Eye (tissue), 1 donor: ENCODE results near the gene PGA4.
"Not testable (repeated sequence)": the region's sequence is repeated elsewhere in the genome, so short reads cannot be mapped to it uniquely, and the experiment has no call there.

Experiments used
- DNase-seq: peaks from one replicate; pipeline ENCODE4 v3.0.0-alpha.2; 2015

The PGA4 gene

GRCh38 chr11:61222047-61222446 lies at the start of gene PGA4:
PGA4 (plus strand) TSS chr11:61222347; CDS start chr11:61222401, 54 bp downstream.
- not testable (repeated sequence) for DNase-seq

GRCh38 chr11:61172356-61172755 lies 49.8 kb upstream of the PGA4 start:
- DNase-seq = no peak

- no peak for DNase-seq
These were observed 49.3 kb upstream of the PGA4 start for GRCh38 chr11:61172888-61173287.

GRCh38 chr11:61173456-61173855 lies 48.7 kb upstream of the PGA4 start:
- DNase-seq = no peak

- no peak for DNase-seq
These were observed 47.9 kb upstream of the PGA4 start for GRCh38 chr11:61174273-61174672.

GRCh38 chr11:61174949-61175348 lies 47.2 kb upstream of the PGA4 start:
- no peak for DNase-seq

- DNase-seq = no peak
These were observed 45.7 kb upstream of the PGA4 start for GRCh38 chr11:61176446-61176845.

- DNase-seq = not testable (repeated sequence)
These were observed 41.9 kb upstream of the PGA4 start for GRCh38 chr11:61180205-61180604.

- no peak for DNase-seq
These were observed 40.7 kb upstream of the PGA4 start for GRCh38 chr11:61181489-61181888.

GRCh38 chr11:61183645-61184044 lies 38.5 kb upstream of the PGA4 start:
- DNase-seq = no peak

GRCh38 chr11:61186504-61186903 lies 35.6 kb upstream of the PGA4 start:
- no peak for DNase-seq

GRCh38 chr11:61187505-61188130 lies 34.5 kb upstream of the PGA4 start:
- DNase-seq = peak; percentile 96

- no peak for DNase-seq
These were observed 32.2 kb upstream of the PGA4 start for GRCh38 chr11:61189933-61190332.

GRCh38 chr11:61193596-61193995 lies 28.6 kb upstream of the PGA4 start:
- DNase-seq = no peak

GRCh38 chr11:61194169-61194671 lies 27.9 kb upstream of the PGA4 start:
- no peak for DNase-seq

GRCh38 chr11:61194981-61195695 lies 27.0 kb upstream of the PGA4 start:
- no peak for DNase-seq

GRCh38 chr11:61195719-61196118 lies 26.4 kb upstream of the PGA4 start:
- no peak for DNase-seq

- peak; percentile 56 for DNase-seq
These were observed 23.8 kb upstream of the PGA4 start for GRCh38 chr11:61198361-61198760.

- DNase-seq = no peak
These were observed 23.1 kb upstream of the PGA4 start for GRCh38 chr11:61198948-61199523.

GRCh38 chr11:61201476-61201875 lies 20.7 kb upstream of the PGA4 start:
- no peak for DNase-seq

GRCh38 chr11:61202950-61203746 lies 19.0 kb upstream of the PGA4 start, which contains the start of gene PGA3:
PGA3 (plus strand) TSS chr11:61203515; CDS start chr11:61203565, 50 bp downstream.
- DNase-seq = not testable (repeated sequence)

- not testable (repeated sequence) for DNase-seq
These were observed 18.3 kb upstream of the PGA4 start for GRCh38 chr11:61203873-61204272.

GRCh38 chr11:61204502-61205059 lies 17.6 kb upstream of the PGA4 start:
- DNase-seq = peak; percentile 25
